Measurements from ENCODE around the gene IMPA2. TPM values are rescaled to one million over a fixed set of nuclear protein-coding genes. Genes with fewer than 3 reads are reported as not detected.

Gene IMPA2
- polyA plus RNA-seq, 1 donor (not counting 4 experiments of a cell fraction or from before 2014, with no cell fraction given), result 17.6 TPM

DNA sequence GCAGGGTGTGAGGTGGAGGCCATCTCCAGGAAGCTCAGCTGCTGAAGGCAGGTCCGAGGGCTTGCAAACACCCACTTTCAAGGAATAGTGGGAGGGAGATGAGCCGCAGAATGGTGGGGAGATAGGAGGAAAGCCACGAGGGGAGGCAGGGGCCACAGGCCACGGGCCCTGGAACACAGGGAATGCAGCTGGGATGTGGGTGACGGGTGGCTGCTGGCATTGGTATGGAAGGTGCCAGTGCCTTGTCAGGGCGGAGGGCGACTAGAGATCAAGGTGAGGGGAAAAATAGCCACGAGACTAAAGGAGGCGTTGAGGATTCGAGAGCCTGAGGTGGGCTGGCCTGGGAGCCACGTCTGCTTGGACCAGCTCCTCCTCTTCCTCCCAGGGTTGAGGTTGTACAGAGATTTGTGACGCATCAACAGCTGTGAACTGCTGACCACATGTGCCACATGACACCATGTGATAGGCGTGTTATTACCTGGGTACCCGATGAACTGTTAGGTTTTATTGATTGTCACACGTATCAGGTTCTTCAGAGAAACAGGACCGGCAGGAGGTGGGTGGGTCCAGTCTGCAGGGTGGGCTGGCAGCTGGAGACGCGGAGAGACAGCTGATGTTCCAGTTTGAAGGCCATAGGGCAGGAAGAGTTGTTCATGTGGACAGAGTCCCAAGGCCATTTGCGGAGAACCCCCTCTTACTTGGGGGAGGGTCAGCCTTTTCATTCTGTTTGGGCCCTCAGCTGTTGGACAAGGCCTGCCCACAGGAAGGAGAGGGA, 9.9 kb downstream of the IMPA2 start:
- H2AFZ ChIP-seq (ENCODE audit: control insufficient read depth, low read length), result no peak overlapping the region
- H3K27ac ChIP-seq (ENCODE audit: control insufficient read depth, insufficient read depth, low read length), result no peak overlapping the region

DNA sequence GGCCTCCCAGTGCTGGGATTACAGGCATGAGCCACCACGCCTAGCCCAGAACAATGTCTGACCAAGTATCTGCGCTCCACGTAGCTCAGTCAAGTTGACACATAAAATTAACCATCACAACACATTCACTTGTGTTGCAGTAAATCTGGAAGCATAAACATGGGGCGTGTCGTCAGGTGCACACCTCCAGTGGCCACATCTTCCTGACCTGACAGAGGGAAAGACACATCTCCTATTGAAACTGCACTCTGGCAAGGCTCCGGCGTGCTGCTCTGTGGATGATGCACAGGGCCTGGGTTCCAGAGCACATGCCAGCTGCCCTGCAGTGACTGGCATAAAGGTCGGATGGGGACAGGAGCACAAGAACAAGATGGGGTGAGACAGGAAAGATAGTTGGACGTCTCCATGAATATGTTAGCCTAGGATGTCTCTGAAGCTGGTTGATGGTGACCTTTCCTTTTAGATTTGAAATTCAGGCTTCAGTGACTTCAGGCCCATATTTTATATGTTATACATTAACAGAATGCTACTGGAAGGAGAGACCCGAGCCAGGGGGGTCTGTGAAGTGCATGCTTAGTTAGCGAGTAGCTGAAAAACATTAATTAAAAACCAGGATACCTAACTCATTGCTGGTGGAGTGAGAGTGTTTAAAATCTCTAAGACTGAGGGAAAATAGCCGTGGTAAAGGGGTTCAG, 10.9 kb downstream of the IMPA2 start:
- no peak overlapping the region for H2AFZ ChIP-seq (ENCODE audit: control insufficient read depth, low read length)
- dilution Hi-C loops (cut with MboI; ENCODE audit: extremely low pct_ligation_motif_present, low sequenced_read_pairs), result no loop called here
- H3K4me1 ChIP-seq (ENCODE audit: control insufficient read depth, extremely low read depth, insufficient read depth, low read length), result peaks cover 20% of the 10 kb centered on the region
- H3K27me3 ChIP-seq (ENCODE audit: control insufficient read depth, extremely low read depth, insufficient read depth, low read length), result no peaks in the 10 kb centered on the region
- H3K4me2 ChIP-seq (ENCODE audit: control insufficient read depth, extremely low read depth, insufficient read depth, low read depth, low read length), result no peak overlapping the region
- no peaks in the 10 kb centered on the region for H3K9me1 ChIP-seq (ENCODE audit: control insufficient read depth, extremely low read depth, insufficient read depth, low read length)
- peaks cover 0 to 4% of the 10 kb centered on the region in 2 experiments for H3K36me3 ChIP-seq (ENCODE audit: control insufficient read depth in 2 of 2, extremely low read depth in 1 of 2, insufficient read depth in 2 of 2, low read length in 2 of 2)
- TF ChIP-seq, protein P1, sequence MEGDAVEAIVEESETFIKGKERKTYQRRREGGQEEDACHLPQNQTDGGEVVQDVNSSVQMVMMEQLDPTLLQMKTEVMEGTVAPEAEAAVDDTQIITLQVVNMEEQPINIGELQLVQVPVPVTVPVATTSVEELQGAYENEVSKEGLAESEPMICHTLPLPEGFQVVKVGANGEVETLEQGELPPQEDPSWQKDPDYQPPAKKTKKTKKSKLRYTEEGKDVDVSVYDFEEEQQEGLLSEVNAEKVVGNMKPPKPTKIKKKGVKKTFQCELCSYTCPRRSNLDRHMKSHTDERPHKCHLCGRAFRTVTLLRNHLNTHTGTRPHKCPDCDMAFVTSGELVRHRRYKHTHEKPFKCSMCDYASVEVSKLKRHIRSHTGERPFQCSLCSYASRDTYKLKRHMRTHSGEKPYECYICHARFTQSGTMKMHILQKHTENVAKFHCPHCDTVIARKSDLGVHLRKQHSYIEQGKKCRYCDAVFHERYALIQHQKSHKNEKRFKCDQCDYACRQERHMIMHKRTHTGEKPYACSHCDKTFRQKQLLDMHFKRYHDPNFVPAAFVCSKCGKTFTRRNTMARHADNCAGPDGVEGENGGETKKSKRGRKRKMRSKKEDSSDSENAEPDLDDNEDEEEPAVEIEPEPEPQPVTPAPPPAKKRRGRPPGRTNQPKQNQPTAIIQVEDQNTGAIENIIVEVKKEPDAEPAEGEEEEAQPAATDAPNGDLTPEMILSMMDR (optimal IDR thresholded peaks at IDR 0.05 in 1 of 3, IDR thresholded peaks at IDR 0.05 in 1 of 3, conservative IDR thresholded peaks at IDR 0.05 in 1 of 3; ENCODE audit: extremely low read depth in 1 of 3, insufficient read depth in 2 of 3, low read length in 3 of 3), result no peak
- no peak for TF ChIP-seq EZH2 (IDR thresholded peaks at IDR 0.05; ENCODE audit: low read length)
- H3K79me2 ChIP-seq (ENCODE audit: control insufficient read depth, insufficient read depth, low read length), result no peaks in the 10 kb centered on the region
- H3K4me3 ChIP-seq (ENCODE audit: control insufficient read depth in 2 of 3, extremely low read depth in 1 of 3, insufficient read depth in 2 of 3, low read depth in 1 of 3, low read length in 3 of 3), result no peak overlapping the region
- no peaks in the 10 kb centered on the region for H3K9me3 ChIP-seq (ENCODE audit: control insufficient read depth, low read depth, low read length)
- no peak for DNase-seq (ENCODE audit: low read depth, low spot score)
- H3K27ac ChIP-seq (ENCODE audit: control insufficient read depth, insufficient read depth, low read length), result no peak overlapping the region
- no peak for FAIRE-seq
- no peaks in the 10 kb centered on the region for H4K20me1 ChIP-seq (ENCODE audit: control insufficient read depth, extremely low read depth, insufficient read depth, low read length)
- no peak overlapping the region for H3K9ac ChIP-seq (ENCODE audit: control insufficient read depth, extremely low read depth, insufficient read depth, low read length)

More for the DNA sequence above, 9.9 kb downstream of the IMPA2 start:
- Histone ChIP-seq H3K4me3 (ENCODE audit: control insufficient read depth in 2 of 3, extremely low read depth in 1 of 3, insufficient read depth in 2 of 3, low read depth in 1 of 3, low read length in 3 of 3) (no peak overlapping the region), H3K9ac (ENCODE audit: control insufficient read depth, extremely low read depth, insufficient read depth, low read length) (no peak overlapping the region), H3K9me3 (ENCODE audit: control insufficient read depth, low read depth, low read length) (no peaks in the 10 kb centered on the region), H3K79me2 (ENCODE audit: control insufficient read depth, insufficient read depth, low read length) (no peaks in the 10 kb centered on the region), H3K27me3 (ENCODE audit: control insufficient read depth, extremely low read depth, insufficient read depth, low read length) (no peaks in the 10 kb centered on the region), H3K9me1 (ENCODE audit: control insufficient read depth, extremely low read depth, insufficient read depth, low read length) (no peaks in the 10 kb centered on the region), H4K20me1 (ENCODE audit: control insufficient read depth, extremely low read depth, insufficient read depth, low read length) (no peaks in the 10 kb centered on the region), H3K36me3 (ENCODE audit: control insufficient read depth in 2 of 2, extremely low read depth in 1 of 2, insufficient read depth in 2 of 2, low read length in 2 of 2) (peaks cover 0 to 4% of the 10 kb centered on the region in 2 experiments), H3K4me1 (ENCODE audit: control insufficient read depth, extremely low read depth, insufficient read depth, low read length) (peaks cover 20% of the 10 kb centered on the region), H3K4me2 (ENCODE audit: control insufficient read depth, extremely low read depth, insufficient read depth, low read depth, low read length) (no peak overlapping the region)
- dilution Hi-C loops (cut with MboI; ENCODE audit: extremely low pct_ligation_motif_present, low sequenced_read_pairs), result no loop called here
- DNase-seq (ENCODE audit: low read depth, low spot score), result no peak
- no peak for FAIRE-seq
- TF ChIP-seq, protein P1 (optimal IDR thresholded peaks at IDR 0.05 in 1 of 3, IDR thresholded peaks at IDR 0.05 in 1 of 3, conservative IDR thresholded peaks at IDR 0.05 in 1 of 3; ENCODE audit: extremely low read depth in 1 of 3, insufficient read depth in 2 of 3, low read length in 3 of 3), result no peak
- TF ChIP-seq EZH2 (IDR thresholded peaks at IDR 0.05; ENCODE audit: low read length), result no peak

All from keratinocyte (primary cell).